Midbrain (tissue), 1 donor: ENCODE results near the gene ZNF471.

ENCODE experiments used
- DNase-seq: peaks from one replicate; lab custom pipeline; 2025; lab: John Stamatoyannopoulos, UW

The ZNF471 gene

DNA sequence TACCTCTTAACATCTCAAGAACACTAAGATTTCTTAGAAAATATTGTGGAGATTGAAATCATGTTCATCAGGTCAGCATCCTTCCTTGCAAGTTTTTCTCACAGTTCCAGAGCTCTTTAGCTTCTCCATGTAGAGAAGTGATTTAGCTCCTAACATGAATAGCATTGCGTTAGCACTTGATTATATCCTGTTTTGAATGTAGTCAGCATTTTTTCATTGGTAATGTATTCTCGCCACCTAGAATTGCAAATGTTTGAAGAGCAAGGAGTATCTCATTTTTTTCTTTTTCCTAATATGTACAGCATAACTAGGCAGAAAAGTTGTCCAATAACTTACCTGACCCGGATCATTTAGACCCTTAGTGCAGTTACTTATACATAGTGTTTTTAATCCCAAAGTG lies 66.3 kb downstream of the ZNF471 start:
- no peak for DNase-seq

DNA sequence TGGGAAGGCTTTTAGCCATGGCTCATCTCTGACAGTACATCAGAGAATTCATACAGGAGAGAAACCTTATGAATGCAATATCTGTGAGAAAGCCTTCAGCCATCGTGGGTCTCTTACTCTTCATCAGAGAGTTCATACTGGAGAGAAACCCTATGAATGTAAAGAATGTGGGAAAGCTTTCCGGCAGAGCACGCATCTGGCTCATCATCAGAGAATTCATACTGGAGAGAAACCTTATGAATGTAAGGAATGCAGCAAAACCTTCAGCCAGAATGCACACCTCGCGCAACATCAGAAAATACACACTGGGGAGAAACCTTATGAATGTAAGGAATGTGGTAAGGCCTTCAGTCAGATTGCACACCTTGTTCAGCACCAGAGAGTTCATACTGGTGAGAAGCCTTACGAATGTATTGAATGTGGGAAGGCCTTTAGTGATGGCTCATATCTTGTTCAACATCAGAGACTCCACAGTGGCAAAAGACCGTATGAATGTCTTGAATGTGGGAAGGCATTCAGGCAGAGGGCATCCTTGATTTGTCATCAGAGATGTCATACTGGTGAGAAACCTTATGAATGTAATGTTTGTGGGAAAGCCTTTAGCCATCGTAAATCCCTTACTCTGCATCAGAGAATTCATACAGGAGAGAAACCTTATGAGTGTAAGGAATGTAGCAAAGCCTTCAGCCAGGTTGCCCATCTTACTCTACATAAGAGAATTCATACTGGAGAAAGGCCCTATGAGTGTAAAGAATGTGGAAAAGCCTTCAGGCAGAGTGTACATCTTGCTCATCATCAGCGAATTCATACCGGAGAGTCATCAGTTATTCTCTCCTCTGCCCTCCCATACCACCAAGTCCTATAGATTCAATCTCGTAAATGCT lies 70.3 kb downstream of the ZNF471 start:
- no peak for DNase-seq
